Mesenchymal stem cell (in vitro differentiated cells and primary cell): ENCODE data around the gene TOGARAM2.

ENCODE experiments used
- DNase-seq: peaks from one replicate; pipeline ENCODE4 v3.0.0-alpha.2; 2013
- H2AFZ ChIP-seq: one replicate; pipeline ENCODE4 v1.6.1; 2013; ENCODE audit warnings: low read depth, mild to moderate bottlenecking, control low read depth, inconsistent platforms, low read length, moderate library complexity
- H2AK5ac ChIP-seq: 2 replicates; pipeline ENCODE4 v1.6.1; 2013; ENCODE audit warnings: low read length, moderate library complexity, mild to moderate bottlenecking, inconsistent platforms; ENCODE audit not compliant: severe bottlenecking
- H2BK120ac ChIP-seq: one replicate; pipeline ENCODE4 v1.6.1; 2013; ENCODE audit warnings: low read depth, mild to moderate bottlenecking, inconsistent platforms, low read length, moderate library complexity
- H2BK12ac ChIP-seq, 2 experiments: one replicate each; pipeline ENCODE4 v1.6.1; 2013; ENCODE audit warnings: inconsistent platforms in 2 of 2, low read length in 2 of 2, mild to moderate bottlenecking in 2 of 2, moderate library complexity in 2 of 2, control low read depth in 1 of 2
- H2BK15ac ChIP-seq: one replicate; pipeline ENCODE4 v1.6.1; 2013; ENCODE audit warnings: mild to moderate bottlenecking, low read depth, inconsistent platforms; ENCODE audit not compliant: poor library complexity, severe bottlenecking
- H2BK5ac ChIP-seq: 2 replicates; pipeline ENCODE4 v1.6.1; 2013; ENCODE audit warnings: low read depth, mild to moderate bottlenecking, low read length, control low read depth, inconsistent platforms; ENCODE audit not compliant: poor library complexity, severe bottlenecking
- H3K14ac ChIP-seq, 2 experiments: one replicate each; pipeline ENCODE4 v1.6.1; 2013; ENCODE audit warnings: inconsistent platforms in 2 of 2, low read length in 2 of 2, control low read depth in 1 of 2, mild to moderate bottlenecking in 1 of 2, moderate library complexity in 1 of 2
- H3K18ac ChIP-seq, 2 experiments: one replicate each; pipeline ENCODE4 v1.6.1; 2013; ENCODE audit warnings: inconsistent platforms in 2 of 2, low read length in 2 of 2, control low read depth in 1 of 2, low read depth in 1 of 2, mild to moderate bottlenecking in 1 of 2
- H3K23ac ChIP-seq, 2 experiments: one replicate each; pipeline ENCODE4 v1.6.1; 2013; ENCODE audit warnings: inconsistent platforms in 2 of 2, low read length in 2 of 2, mild to moderate bottlenecking in 2 of 2, moderate library complexity in 2 of 2, control low read depth in 1 of 2
- H3K27ac ChIP-seq: 2 replicates; pipeline ENCODE4 v1.5.1; 2013; ENCODE audit warnings: mild to moderate bottlenecking, moderate library complexity, low read length, control low read depth, inconsistent platforms; ENCODE audit not compliant: poor library complexity, severe bottlenecking
- H3K27me3 ChIP-seq, 2 experiments: 2 replicates each; pipeline versions ENCODE4 v1.6.1 to v1.7.0; 2013; ENCODE audit warnings: low read length in 2 of 2, mild to moderate bottlenecking in 2 of 2, moderate library complexity in 2 of 2, control low read depth in 1 of 2, inconsistent platforms in 1 of 2; ENCODE audit not compliant: control insufficient read depth in 1 of 2, insufficient read depth in 1 of 2
- H3K36me3 ChIP-seq, 2 experiments: 2 replicates each; pipeline versions ENCODE4 v1.6.1 to v1.7.0; 2013; ENCODE audit warnings: low read length in 2 of 2, control low read depth in 1 of 2, inconsistent platforms in 1 of 2, low read depth in 1 of 2, mild to moderate bottlenecking in 1 of 2; ENCODE audit not compliant: insufficient read depth in 2 of 2, control insufficient read depth in 1 of 2
- H3K4ac ChIP-seq, 2 experiments: one replicate each; pipeline ENCODE4 v1.6.1; 2013; ENCODE audit warnings: inconsistent platforms in 2 of 2, low read length in 2 of 2, mild to moderate bottlenecking in 2 of 2, moderate library complexity in 2 of 2, control low read depth in 1 of 2, low read depth in 1 of 2
- H3K4me1 ChIP-seq: 2 replicates; pipeline ENCODE4 v1.6.1; 2013; ENCODE audit warnings: low read depth, low read length, control low read depth; ENCODE audit not compliant: control insufficient read depth, insufficient read depth
- H3K4me2 ChIP-seq: 2 replicates; pipeline ENCODE4 v1.6.1; 2013; ENCODE audit warnings: low read length, mild to moderate bottlenecking, inconsistent platforms; ENCODE audit not compliant: poor library complexity, severe bottlenecking
- H3K4me3 ChIP-seq, 2 experiments: 2 replicates each; pipeline versions ENCODE4 v1.5.1 to v1.7.0; 2013; ENCODE audit warnings: low read length in 2 of 2, mild to moderate bottlenecking in 2 of 2, control low read depth in 1 of 2, low read depth in 1 of 2; ENCODE audit not compliant: insufficient read depth in 1 of 2
- H3K79me1 ChIP-seq: replicated peaks from 2 replicates; pipeline ENCODE4 v1.6.1; 2013; ENCODE audit warnings: mild to moderate bottlenecking, control low read depth, low read length, inconsistent platforms; ENCODE audit not compliant: poor library complexity, severe bottlenecking
- H3K9ac ChIP-seq: 2 replicates; pipeline ENCODE4 v1.7.0; 2013; ENCODE audit warnings: mild to moderate bottlenecking, low read length, moderate library complexity
- H3K9me3 ChIP-seq: 2 replicates; pipeline ENCODE4 v1.7.0; 2013; ENCODE audit warnings: mild to moderate bottlenecking, low read length; ENCODE audit not compliant: control insufficient read depth
- H4K8ac ChIP-seq: one replicate; pipeline ENCODE4 v1.6.1; 2013; ENCODE audit warnings: inconsistent platforms, mild to moderate bottlenecking, low read length, moderate library complexity
- H4K91ac ChIP-seq: one replicate; pipeline ENCODE4 v1.6.1; 2013; ENCODE audit warnings: mild to moderate bottlenecking, low read length, inconsistent platforms
- WGBS: methylation state at CpG from one replicate; pipeline ENCODE4 v1.1.7; 2013; ENCODE audit warnings: mixed read lengths; 5-methylcytosine and 5-hydroxymethylcytosine counted together

TOGARAM2 gene

DNA sequence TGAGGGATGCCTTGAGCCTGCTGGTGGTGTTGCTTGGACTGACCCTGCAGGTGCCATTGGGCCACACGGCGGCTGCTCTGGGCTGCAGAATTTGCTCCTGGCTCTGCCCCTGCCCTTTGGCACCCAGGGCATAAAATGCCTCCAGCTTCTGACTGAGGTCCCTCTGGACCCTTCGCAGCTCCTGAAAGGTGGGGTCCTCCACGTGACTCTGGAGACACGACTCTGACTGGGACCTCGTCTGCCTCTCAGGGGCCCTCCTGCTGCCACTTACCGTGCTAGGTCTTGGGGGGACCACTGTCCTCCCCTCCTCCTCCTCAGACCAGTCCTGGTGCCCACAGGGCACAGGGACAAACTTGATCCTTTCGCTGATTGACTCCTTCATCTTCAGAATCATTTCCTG, 91.2 kb downstream of the TOGARAM2 start:
- no peak overlapping the region for H3K27ac ChIP-seq
- no peak overlapping the region for H3K4me3 ChIP-seq
- no peaks in the 10 kb centered on the region for H3K4me1 ChIP-seq
- H3K9me3 ChIP-seq = no peaks in the 10 kb centered on the region
- no peak overlapping the region for H3K18ac ChIP-seq
- no peak overlapping the region for H4K91ac ChIP-seq
- H2AFZ ChIP-seq = no peak overlapping the region
- no peak overlapping the region for H3K23ac ChIP-seq
- no peak for DNase-seq
- no peak overlapping the region for H2BK12ac ChIP-seq
- 93% methylated on average over 8 of the region's 8 CpGs for WGBS
- no peak overlapping the region for H2BK120ac ChIP-seq
- no peak overlapping the region for H2BK15ac ChIP-seq
- no peaks in the 10 kb centered on the region for H3K79me1 ChIP-seq
- peaks cover 4 to 19% of the 10 kb centered on the region in 2 experiments for H3K27me3 ChIP-seq
- H2AK5ac ChIP-seq = no peak overlapping the region
- no peak overlapping the region for H3K9ac ChIP-seq
- H2BK5ac ChIP-seq = no peak overlapping the region
- H3K14ac ChIP-seq = no peak overlapping the region
- no peak overlapping the region for H3K4me2 ChIP-seq
- H3K36me3 ChIP-seq = no peaks in the 10 kb centered on the region
- H4K8ac ChIP-seq = no peak overlapping the region
- H3K4ac ChIP-seq = no peak overlapping the region

- Histone ChIP-seq H3K9me3 (no peaks in the 10 kb centered on the region), H3K79me1 (no peaks in the 10 kb centered on the region), H3K18ac (no peak overlapping the region), H2BK12ac (no peak overlapping the region), H3K36me3 (no peaks in the 10 kb centered on the region), H3K4me3 (no peak overlapping the region), H2BK5ac (no peak overlapping the region), H3K4me2 (no peak overlapping the region), H2BK120ac (no peak overlapping the region), H2AFZ (no peak overlapping the region), H4K8ac (no peak overlapping the region), H3K27ac (no peak overlapping the region), H3K4me1 (no peaks in the 10 kb centered on the region), H2AK5ac (no peak overlapping the region), H3K9ac (no peak overlapping the region), H3K14ac (peak overlapping the region in 1 of 2 experiments; percentile 62), H4K91ac (no peak overlapping the region), H3K4ac (no peak overlapping the region), H2BK15ac (no peak overlapping the region), H3K23ac (no peak overlapping the region), H3K27me3 (peaks cover 4 to 19% of the 10 kb centered on the region in 2 experiments)
- WGBS = 87% methylated on average over 12 of the region's 12 CpGs
- no peak for DNase-seq
These were observed 92.0 kb downstream of the TOGARAM2 start for GRCh38 chr2:29072971-29073725.

GRCh38 chr2:29073933-29074332, 92.8 kb downstream of the TOGARAM2 start:
- Histone ChIP-seq H2BK15ac (no peak overlapping the region), H3K18ac (no peak overlapping the region), H3K23ac (no peak overlapping the region), H4K8ac (no peak overlapping the region), H2BK12ac (no peak overlapping the region), H3K27ac (no peak overlapping the region), H3K27me3 (peaks cover 4 to 19% of the 10 kb centered on the region in 2 experiments), H2BK120ac (no peak overlapping the region), H3K14ac (no peak overlapping the region), H3K36me3 (no peaks in the 10 kb centered on the region), H3K4me2 (no peak overlapping the region), H3K9ac (no peak overlapping the region), H2AK5ac (no peak overlapping the region), H3K4me3 (no peak overlapping the region), H4K91ac (no peak overlapping the region), H2AFZ (no peak overlapping the region), H3K9me3 (no peaks in the 10 kb centered on the region), H3K4me1 (no peaks in the 10 kb centered on the region), H2BK5ac (no peak overlapping the region), H3K79me1 (no peaks in the 10 kb centered on the region), H3K4ac (no peak overlapping the region)
- no peak for DNase-seq
- WGBS = 88% methylated on average over 4 of the region's 4 CpGs

DNA sequence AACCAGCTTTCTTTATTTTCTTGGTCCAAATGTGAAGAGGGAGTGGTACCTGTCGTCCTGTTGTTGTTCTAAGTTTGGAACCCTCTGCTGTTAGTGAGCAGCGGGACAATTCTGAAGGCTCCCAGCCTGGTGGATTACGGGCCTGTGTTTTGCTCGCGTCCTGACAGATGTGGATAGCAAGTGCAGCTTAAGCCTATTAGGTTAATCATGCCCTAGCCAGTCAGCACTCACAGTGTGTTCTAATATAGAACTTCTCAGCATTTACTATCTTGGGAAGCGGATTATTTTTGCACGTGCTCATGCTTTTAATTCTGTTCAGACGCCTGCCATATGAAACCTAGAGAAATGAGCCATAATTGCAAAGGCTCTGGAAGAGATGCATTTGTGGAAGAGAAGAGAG, 93.3 kb downstream of the TOGARAM2 start, which contains the start of gene PCARE:
PCARE (minus strand) TSS at position 113 of the 400 bp plus-strand sequence. CDS start 262 bp downstream, outside the sequence.
- H2BK15ac ChIP-seq = no peak within 1 kb of the TSS
- WGBS = 91% methylated on average over 8 of the region's 8 CpGs
- H3K23ac ChIP-seq = no peak within 1 kb of the TSS
- H4K91ac ChIP-seq = no peak within 1 kb of the TSS
- H3K36me3 ChIP-seq = no peaks in the 10 kb centered on the region
- no peak within 1 kb of the TSS for H3K18ac ChIP-seq
- no peak within 1 kb of the TSS for H3K14ac ChIP-seq
- no peak within 1 kb of the TSS for H3K9ac ChIP-seq
- H4K8ac ChIP-seq = no peak within 1 kb of the TSS
- no peak for DNase-seq
- H2BK5ac ChIP-seq = no peak within 1 kb of the TSS
- H2BK120ac ChIP-seq = no peak within 1 kb of the TSS
- no peak within 1 kb of the TSS for H3K27ac ChIP-seq
- H3K4ac ChIP-seq = no peak within 1 kb of the TSS
- peaks cover 4 to 19% of the 10 kb centered on the region in 2 experiments for H3K27me3 ChIP-seq
- no peak within 1 kb of the TSS for H2AFZ ChIP-seq
- H3K4me2 ChIP-seq = no peak within 1 kb of the TSS
- H2AK5ac ChIP-seq = no peak within 1 kb of the TSS
- H3K4me3 ChIP-seq = no peak within 1 kb of the TSS
- H3K4me1 ChIP-seq = no peaks in the 10 kb centered on the region
- peaks cover 5% of the 10 kb centered on the region for H3K9me3 ChIP-seq
- no peak within 1 kb of the TSS for H2BK12ac ChIP-seq
- no peaks in the 10 kb centered on the region for H3K79me1 ChIP-seq
